Endodermal cell (in vitro differentiated cells): ENCODE results near the gene HLA-G. TPM values are rescaled to one million over a fixed set of nuclear protein-coding genes. Genes with fewer than 3 reads are reported as not detected.
"Not testable (repeated sequence)": the region's sequence is repeated elsewhere in the genome, so short reads cannot be mapped to it uniquely, and the experiment has no call there.

Experiments used
- DNase-seq: peaks from one replicate; pipeline ENCODE4 v3.0.0-alpha.2; 2017
- H3K27ac ChIP-seq: 2 replicates; pipeline ENCODE4 v1.5.1; 2013; ENCODE audit warnings: mild to moderate bottlenecking, low read depth, low read length, moderate library complexity
- H3K27me3 ChIP-seq: 2 replicates; pipeline ENCODE4 v1.6.1; 2013; ENCODE audit warnings: mild to moderate bottlenecking, low read length, moderate library complexity; ENCODE audit not compliant: insufficient read depth, control insufficient read depth, poor library complexity, severe bottlenecking
- H3K36me3 ChIP-seq: 2 replicates; pipeline ENCODE4 v1.7.0; 2013; ENCODE audit warnings: mild to moderate bottlenecking, low read length, moderate library complexity; ENCODE audit not compliant: control insufficient read depth, insufficient read depth
- H3K4me1 ChIP-seq: one replicate; pipeline ENCODE4 v1.7.0; 2013; ENCODE audit warnings: low read length; ENCODE audit not compliant: control insufficient read depth, insufficient read depth
- H3K4me3 ChIP-seq: 2 replicates; pipeline ENCODE4 v1.5.1; 2013; ENCODE audit warnings: mild to moderate bottlenecking, low read length, moderate library complexity
- H3K9ac ChIP-seq: 2 replicates; pipeline ENCODE4 v1.6.1; 2013; ENCODE audit warnings: mild to moderate bottlenecking, low read length, moderate library complexity; ENCODE audit not compliant: poor library complexity, severe bottlenecking; ENCODE audit errors: extremely low read depth
- H3K9me3 ChIP-seq: 2 replicates; pipeline ENCODE4 v1.6.1; 2013; ENCODE audit warnings: mild to moderate bottlenecking, low read length, moderate library complexity; ENCODE audit not compliant: control insufficient read depth
- H3K27ac Mint-ChIP-seq: 2 replicates; pipeline ENCODE4 v1.8.0; 2020; ENCODE audit warnings: mixed read lengths
- H3K27me3 Mint-ChIP-seq: 2 replicates; pipeline ENCODE4 v1.8.0; 2021; ENCODE audit warnings: mild to moderate bottlenecking, mixed read lengths; ENCODE audit not compliant: insufficient read depth
- H3K36me3 Mint-ChIP-seq: 2 replicates; pipeline ENCODE4 v1.8.0; 2020; ENCODE audit warnings: low read depth, mixed read lengths
- H3K4me1 Mint-ChIP-seq: 2 replicates; pipeline ENCODE4 v1.8.0; 2020; ENCODE audit warnings: mixed read lengths
- H3K4me3 Mint-ChIP-seq: 2 replicates; pipeline ENCODE4 v1.8.0; 2020; ENCODE audit warnings: mild to moderate bottlenecking, moderate library complexity, mixed read lengths
- H3K9me3 Mint-ChIP-seq: 2 replicates; pipeline ENCODE4 v1.8.0; 2020; ENCODE audit warnings: mild to moderate bottlenecking, mixed read lengths
- CTCF ChIP-seq: fragments of 200-600 bp; sonication (generic); conservative IDR thresholded peaks from 2 replicates; pipeline ENCODE4 v1.5.0; 2021; ENCODE audit warnings: antibody characterized with exemption, mild to moderate bottlenecking
- WGBS, 2 experiments: methylation state at CpG; one replicate each; pipeline versions ENCODE4 v1.1.5 to v1.1.7; 2013; ENCODE audit warnings: missing lambda C conversion rate in 2 of 2, mixed read lengths in 1 of 2; ENCODE audit not compliant: insufficient coverage in 1 of 2, insufficient read length in 1 of 2; 5-methylcytosine and 5-hydroxymethylcytosine counted together
- total RNA-seq, 2 donors: library from RNA; stranded (reverse); fragmentation: NEBNext Ultra II Directional in 1 of 2; extraction: Animal tissue kit (Norgen Biotek cat#: 25700) in 1 of 2; gene quantifications; 2 replicates in 1 of 2; 3 replicates in 1 of 2; pipeline ENCODE4 v1.2.1, GENCODE V29; 2021

Gene HLA-G
- total RNA-seq, 2 donors from 2014 or later, result 0.58 to 1.1 TPM

GRCh38 chr6:29870104-29870503, 42.5 kb downstream of the HLA-G start:
- Mint-ChIP-seq H3K36me3 (no peaks in the 10 kb centered on the region), H3K4me3 (no peak overlapping the region), H3K4me1 (no peaks in the 10 kb centered on the region), H3K9me3 (peaks cover 17% of the 10 kb centered on the region), H3K27ac (no peak overlapping the region), H3K27me3 (peaks cover 69% of the 10 kb centered on the region)
- Histone ChIP-seq H3K9ac (no peak overlapping the region), H3K27me3 (peaks cover 4% of the 10 kb centered on the region), H3K27ac (no peak overlapping the region), H3K4me1 (no peaks in the 10 kb centered on the region), H3K36me3 (no peaks in the 10 kb centered on the region), H3K9me3 (no peaks in the 10 kb centered on the region), H3K4me3 (no peak overlapping the region)
- 66 to 100% methylated on average over 1 to 2 of the region's 2 CpGs for WGBS, 2 experiments
- no peak for DNase-seq
- no peak for TF ChIP-seq CTCF

- Mint-ChIP-seq H3K27ac (no peak overlapping the region), H3K9me3 (peaks cover 31% of the 10 kb centered on the region), H3K4me3 (no peak overlapping the region), H3K27me3 (peaks cover 51% of the 10 kb centered on the region), H3K4me1 (no peaks in the 10 kb centered on the region), H3K36me3 (no peaks in the 10 kb centered on the region)
- Histone ChIP-seq H3K27ac (no peak overlapping the region), H3K9ac (no peak overlapping the region), H3K36me3 (no peaks in the 10 kb centered on the region), H3K4me1 (no peaks in the 10 kb centered on the region), H3K27me3 (no peaks in the 10 kb centered on the region), H3K4me3 (no peak overlapping the region), H3K9me3 (no peaks in the 10 kb centered on the region)
- no peak for TF ChIP-seq CTCF
- WGBS, 2 experiments, result 62 to 77% methylated on average over 2 to 3 of the region's 3 CpGs
- no peak for DNase-seq
These were observed 45.2 kb downstream of the HLA-G start for GRCh38 chr6:29872791-29873190.

GRCh38 chr6:29875257-29875656, 47.6 kb downstream of the HLA-G start:
- H3K27ac ChIP-seq, result no peak overlapping the region
- no peak for TF ChIP-seq CTCF
- no peaks in the 10 kb centered on the region for H3K27me3 ChIP-seq
- Mint-ChIP-seq H3K27me3 (peaks cover 31% of the 10 kb centered on the region), H3K4me1 (no peaks in the 10 kb centered on the region), H3K9me3 (peaks cover 35% of the 10 kb centered on the region), H3K36me3 (no peaks in the 10 kb centered on the region), H3K27ac (no peak overlapping the region), H3K4me3 (no peak overlapping the region)
- no peaks in the 10 kb centered on the region for H3K9me3 ChIP-seq
- no peak for DNase-seq
- 100% methylated on average over 1 of the region's 1 CpG; no CpG with 5 or more reads in 1 of the 2 experiments for WGBS, 2 experiments
- no peaks in the 10 kb centered on the region for H3K4me1 ChIP-seq
- H3K9ac ChIP-seq, result no peak overlapping the region
- no peaks in the 10 kb centered on the region for H3K36me3 ChIP-seq
- H3K4me3 ChIP-seq, result no peak overlapping the region

- H3K27ac Mint-ChIP-seq, H3K4me1 ChIP-seq, H3K4me3 Mint-ChIP-seq, H3K9me3 ChIP-seq, H3K36me3 ChIP-seq, H3K4me1 Mint-ChIP-seq, DNase-seq, H3K27ac ChIP-seq, H3K36me3 Mint-ChIP-seq, H3K27me3 ChIP-seq, H3K9ac ChIP-seq, H3K4me3 ChIP-seq: not testable (repeated sequence)
- Mint-ChIP-seq H3K27me3 (peaks cover 27% of the 10 kb centered on the region), H3K9me3 (peaks cover 35% of the 10 kb centered on the region)
- 70 to 100% methylated on average over 2 to 5 of the region's 6 CpGs for WGBS, 2 experiments
These were observed 48.1 kb downstream of the HLA-G start for GRCh38 chr6:29875734-29876133.
